GM13977 (cell line): ENCODE data around the gene FANCC.

Experiments used
- DNase-seq: peaks from one replicate; pipeline ENCODE4 v3.0.0; 2012; ENCODE audit warnings: low spot score
- CTCF ChIP-seq: IDR thresholded peaks from 2 replicates; pipeline ENCODE4 v1.5.1; 2012; ENCODE audit warnings: mild to moderate bottlenecking, control low read depth; ENCODE audit not compliant: insufficient read depth; ENCODE audit errors: extremely low read depth, missing control alignments
- in situ Hi-C: fragments of 300-500 bp; cut with MboI; formaldehyde crosslinking; loops from one replicate; pipeline ENCODE4 v1.12.0; 2022; ENCODE audit warnings: low sequenced_read_pairs, low pct_unique_long_range_greater_than_20kb, mixed read lengths, inconsistent platforms; ENCODE audit not compliant: unreplicated experiment

Gene FANCC

GRCh38 chr9:95217936-95218335, 99.6 kb downstream of the FANCC start:
- no peak for TF ChIP-seq CTCF
- no peak for DNase-seq
- in situ Hi-C loops: no loop called here

GRCh38 chr9:95215336-95215898, 102.1 kb downstream of the FANCC start:
- TF ChIP-seq CTCF: no peak
- in situ Hi-C loops: no loop called here
- DNase-seq: no peak

- no peak for TF ChIP-seq CTCF
- no peak for DNase-seq
- in situ Hi-C loops: no loop called here
These were observed 104.4 kb downstream of the FANCC start for GRCh38 chr9:95213117-95213516.

GRCh38 chr9:95211028-95211427, 106.5 kb downstream of the FANCC start:
- no peak for TF ChIP-seq CTCF
- DNase-seq: no peak
- in situ Hi-C loops: no loop called here

- DNase-seq: no peak
- no peak for TF ChIP-seq CTCF
- in situ Hi-C loops: no loop called here
These were observed 110.1 kb downstream of the FANCC start for GRCh38 chr9:95207403-95207802.

GRCh38 chr9:95206143-95206542, 111.4 kb downstream of the FANCC start:
- in situ Hi-C loops: no loop called here
- TF ChIP-seq CTCF: no peak

GRCh38 chr9:95204710-95205109, 112.8 kb downstream of the FANCC start:
- in situ Hi-C loops: no loop called here
- no peak for DNase-seq
- no peak for TF ChIP-seq CTCF

More at GRCh38 chr9:95206143-95206542, 111.4 kb downstream of the FANCC start:
- no peak for DNase-seq
